Endothelial cell of umbilical vein (primary cell): ENCODE data around the gene ATAD3A.

ENCODE experiments used
- CTCF ChIP-seq, 2 donors: IDR thresholded peaks; 1 replicate in 1 of 2; 2 replicates in 1 of 2; pipeline ENCODE4 v1.5.1; 2011; ENCODE audit warnings: low read length in 2 of 2, mild to moderate bottlenecking in 2 of 2, moderate library complexity in 2 of 2, control low read depth in 1 of 2, inconsistent platforms in 1 of 2, low read depth in 1 of 2; ENCODE audit not compliant: insufficient read depth in 1 of 2; ENCODE audit errors: extremely low read depth in 1 of 2
- EZH2 ChIP-seq: IDR thresholded peaks from 2 replicates; pipeline ENCODE4 v1.6.1; 2012; ENCODE audit warnings: borderline replicate concordance, low read depth, mild to moderate bottlenecking, moderate library complexity, low read length, inconsistent platforms; ENCODE audit not compliant: severe bottlenecking
- FOS ChIP-seq: IDR thresholded peaks from 2 replicates; pipeline ENCODE4 v1.6.1; 2011; ENCODE audit warnings: mild to moderate bottlenecking, low read length, moderate library complexity, borderline replicate concordance; ENCODE audit not compliant: insufficient read depth
- GATA2 ChIP-seq: IDR thresholded peaks from 2 replicates; pipeline ENCODE4 v1.7.0; 2011; ENCODE audit warnings: low read depth, mild to moderate bottlenecking, moderate library complexity, mixed read lengths, low read length; ENCODE audit not compliant: insufficient read length, insufficient read depth
- JUN ChIP-seq: IDR thresholded peaks from 2 replicates; pipeline ENCODE4 v1.6.1; 2011; ENCODE audit warnings: borderline replicate concordance, low read depth; ENCODE audit not compliant: insufficient read length, insufficient read depth
- MAX ChIP-seq: IDR thresholded peaks from 2 replicates; pipeline ENCODE4 v1.6.1; 2011; ENCODE audit not compliant: insufficient read depth, insufficient read length
- MYC ChIP-seq: IDR thresholded peaks from one replicate; pipeline ENCODE4 v1.6.1; 2011; ENCODE audit warnings: mild to moderate bottlenecking, low read depth, low read length
- POLR2A ChIP-seq: IDR thresholded peaks from 2 replicates; pipeline ENCODE4 v1.6.1; 2012; ENCODE audit warnings: low read depth, mild to moderate bottlenecking, control low read depth, low read length
- POLR2AphosphoS5 ChIP-seq: IDR thresholded peaks from 2 replicates; pipeline ENCODE4 v1.6.1; 2012; ENCODE audit warnings: low read depth, mild to moderate bottlenecking, control low read depth, low read length, moderate library complexity; ENCODE audit not compliant: insufficient read depth

GRCh38 chr1:1548591-1548990 lies 36.6 kb downstream of the ATAD3A start:
- TF ChIP-seq CTCF (IDR thresholded peaks at IDR 0.05; ENCODE audit: extremely low read depth in 1 of 2, insufficient read depth in 1 of 2, low read depth in 1 of 2, low read length in 2 of 2) = no peak
- TF ChIP-seq POLR2A = no peak
- no peak for TF ChIP-seq JUN
- no peak for TF ChIP-seq EZH2
- no peak for TF ChIP-seq MAX
- TF ChIP-seq FOS = no peak
- no peak for TF ChIP-seq POLR2AphosphoS5
- no peak for TF ChIP-seq MYC
- no peak for TF ChIP-seq GATA2
